GM12801 (cell line): ENCODE results near the gene FKBP9.

Experiments
- TF ChIP-seq, protein P1 (sequence below): IDR thresholded peaks from one replicate; pipeline ENCODE4 v1.5.1; 2011; ENCODE audit warnings: control low read depth; ENCODE audit not compliant: insufficient read length; ENCODE audit errors: extremely low read depth

FKBP9 gene

DNA sequence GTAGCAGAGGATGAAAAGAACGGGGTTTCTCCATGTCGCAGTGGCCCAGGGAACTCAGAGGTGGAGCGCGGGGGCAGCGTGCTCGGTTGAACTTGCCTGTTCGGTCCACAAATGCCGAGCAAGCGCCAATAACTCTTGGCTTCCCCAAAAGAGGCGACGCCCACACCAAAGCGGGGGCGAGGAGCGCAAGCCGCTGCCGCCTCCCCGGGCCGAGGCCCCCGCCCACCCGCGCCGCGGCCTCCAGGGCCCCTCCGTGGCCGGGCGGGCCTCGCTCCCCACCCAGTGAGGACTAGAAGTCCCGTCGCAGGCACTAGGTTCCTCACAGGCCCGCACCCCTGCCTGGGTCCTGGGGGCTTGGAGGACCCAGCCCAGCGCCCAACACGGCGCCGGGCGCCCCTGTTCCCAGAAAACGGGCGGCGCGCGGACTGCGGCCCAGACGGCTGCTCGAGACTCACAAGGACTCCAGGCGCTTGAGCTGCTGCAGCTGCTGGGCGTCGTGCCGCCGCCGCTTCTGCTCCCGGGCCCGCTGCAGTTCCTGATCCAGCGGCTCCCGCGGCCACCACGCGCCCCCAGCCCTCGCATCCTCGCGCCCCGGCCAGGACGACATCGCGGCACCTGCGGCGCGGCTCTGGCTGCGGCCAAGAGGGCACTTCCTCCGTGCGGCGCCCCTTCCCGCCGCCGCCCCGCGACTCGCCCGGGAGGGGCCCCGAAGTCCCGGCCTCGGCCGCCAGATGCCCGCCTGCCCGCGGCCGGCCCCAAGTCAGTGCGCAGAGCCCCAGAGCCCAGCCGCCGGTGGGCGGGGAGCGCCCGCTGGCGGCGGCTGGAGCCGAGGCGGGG lies 14.6 kb upstream of the FKBP9 start:
- TF ChIP-seq, protein P1, sequence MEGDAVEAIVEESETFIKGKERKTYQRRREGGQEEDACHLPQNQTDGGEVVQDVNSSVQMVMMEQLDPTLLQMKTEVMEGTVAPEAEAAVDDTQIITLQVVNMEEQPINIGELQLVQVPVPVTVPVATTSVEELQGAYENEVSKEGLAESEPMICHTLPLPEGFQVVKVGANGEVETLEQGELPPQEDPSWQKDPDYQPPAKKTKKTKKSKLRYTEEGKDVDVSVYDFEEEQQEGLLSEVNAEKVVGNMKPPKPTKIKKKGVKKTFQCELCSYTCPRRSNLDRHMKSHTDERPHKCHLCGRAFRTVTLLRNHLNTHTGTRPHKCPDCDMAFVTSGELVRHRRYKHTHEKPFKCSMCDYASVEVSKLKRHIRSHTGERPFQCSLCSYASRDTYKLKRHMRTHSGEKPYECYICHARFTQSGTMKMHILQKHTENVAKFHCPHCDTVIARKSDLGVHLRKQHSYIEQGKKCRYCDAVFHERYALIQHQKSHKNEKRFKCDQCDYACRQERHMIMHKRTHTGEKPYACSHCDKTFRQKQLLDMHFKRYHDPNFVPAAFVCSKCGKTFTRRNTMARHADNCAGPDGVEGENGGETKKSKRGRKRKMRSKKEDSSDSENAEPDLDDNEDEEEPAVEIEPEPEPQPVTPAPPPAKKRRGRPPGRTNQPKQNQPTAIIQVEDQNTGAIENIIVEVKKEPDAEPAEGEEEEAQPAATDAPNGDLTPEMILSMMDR, result no peak

DNA sequence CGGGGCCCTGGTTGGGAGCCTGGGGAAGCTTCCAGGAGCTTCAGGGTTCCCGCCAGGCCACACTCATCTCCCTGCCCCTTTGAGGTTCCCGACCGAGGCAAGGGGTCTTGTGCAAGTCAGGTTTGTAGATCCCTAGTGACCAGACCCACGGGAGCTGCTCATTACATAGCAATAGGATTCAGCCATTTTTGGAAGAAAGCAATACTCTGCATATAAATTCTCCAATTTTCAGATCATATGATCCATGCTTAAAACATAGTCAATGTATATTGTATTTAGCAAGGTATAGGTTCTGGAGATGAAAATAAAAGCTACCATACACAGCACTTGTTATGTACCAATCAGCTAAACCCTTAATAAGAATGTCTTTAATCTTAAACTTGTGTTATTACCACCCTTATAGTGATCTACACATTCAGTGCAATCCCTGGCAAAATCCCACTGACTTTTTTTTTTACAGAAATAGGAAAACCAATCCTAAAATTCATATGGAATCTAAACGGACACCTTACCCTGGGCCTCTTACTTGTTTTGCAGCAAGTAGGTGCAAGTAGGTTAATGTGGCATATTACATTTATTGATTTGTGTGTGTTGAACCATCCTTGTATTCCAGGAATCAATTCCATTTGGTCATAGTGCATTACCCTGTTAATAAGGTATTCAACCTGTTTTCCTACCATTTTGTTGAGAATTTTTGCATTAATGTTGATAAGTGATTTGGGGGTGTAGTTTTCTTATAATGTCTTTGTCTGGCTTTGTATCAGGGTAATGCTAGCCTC lies 13.8 kb upstream of the FKBP9 start:
- TF ChIP-seq, protein P1, result no peak

DNA sequence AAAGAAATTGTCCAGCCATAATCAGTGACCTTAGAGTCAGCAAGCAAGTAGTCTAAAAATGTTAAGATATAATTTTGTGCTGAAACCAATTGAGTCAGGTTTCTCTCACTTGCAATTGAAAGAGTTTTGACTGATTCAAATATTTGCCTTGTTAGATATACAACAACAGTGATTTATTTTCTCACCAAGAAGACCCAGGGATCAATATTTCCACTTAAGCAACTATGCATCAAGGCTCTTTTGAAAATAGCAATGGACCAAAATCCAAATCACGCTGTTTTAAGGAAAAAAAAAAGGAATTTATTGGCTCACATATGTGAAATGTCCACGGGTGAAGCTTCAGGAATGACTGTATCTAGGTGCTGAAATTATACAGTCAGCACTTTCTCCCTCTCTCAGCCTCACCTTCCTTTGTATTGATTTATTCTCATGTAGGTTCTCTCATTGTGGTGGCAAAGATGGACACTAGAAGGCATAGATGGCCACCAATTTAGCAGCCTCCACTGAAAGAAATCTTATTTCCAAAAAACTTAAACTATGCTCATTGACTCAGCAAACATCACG lies 9.7 kb upstream of the FKBP9 start:
- TF ChIP-seq, protein P1, result no peak

DNA sequence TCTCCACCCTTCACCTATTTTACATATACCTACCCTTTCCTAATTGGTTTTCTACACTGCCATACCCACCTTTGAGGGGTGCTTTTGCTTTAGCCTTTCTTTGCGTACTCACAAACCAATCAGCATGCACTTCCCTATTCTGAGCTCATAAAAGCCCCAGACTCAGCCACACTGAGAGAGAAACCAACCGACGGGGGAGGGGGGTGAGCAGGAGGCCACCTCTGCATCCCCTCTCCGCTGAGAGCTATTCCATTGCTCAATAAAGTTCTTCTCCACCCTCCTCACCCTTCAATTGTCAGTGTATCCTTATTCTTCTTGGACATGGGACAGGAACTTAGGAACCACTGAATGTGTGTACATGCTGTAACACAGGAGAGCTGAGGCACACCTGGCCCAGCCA lies 9.0 kb upstream of the FKBP9 start:
- TF ChIP-seq, protein P1, result no peak

DNA sequence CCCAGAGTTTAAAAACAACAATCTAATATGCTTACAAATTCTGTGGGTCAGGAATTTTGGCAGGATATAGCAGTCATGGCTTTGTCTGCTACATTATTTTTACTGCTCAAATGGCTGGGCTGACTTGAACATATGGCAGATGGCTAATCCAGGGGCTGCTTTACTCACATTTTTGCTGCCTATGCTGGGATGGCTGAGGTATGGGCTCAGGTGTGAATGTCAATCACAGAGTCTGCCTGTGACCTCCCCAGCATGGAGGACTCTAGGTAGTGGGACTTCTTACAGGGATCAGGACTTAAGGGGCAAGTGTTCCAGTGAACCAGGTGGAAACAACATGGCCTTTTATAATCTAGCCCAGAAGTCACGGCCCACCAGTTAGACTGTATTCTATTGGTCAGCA lies 4.4 kb upstream of the FKBP9 start:
- TF ChIP-seq, protein P1, result no peak

DNA sequence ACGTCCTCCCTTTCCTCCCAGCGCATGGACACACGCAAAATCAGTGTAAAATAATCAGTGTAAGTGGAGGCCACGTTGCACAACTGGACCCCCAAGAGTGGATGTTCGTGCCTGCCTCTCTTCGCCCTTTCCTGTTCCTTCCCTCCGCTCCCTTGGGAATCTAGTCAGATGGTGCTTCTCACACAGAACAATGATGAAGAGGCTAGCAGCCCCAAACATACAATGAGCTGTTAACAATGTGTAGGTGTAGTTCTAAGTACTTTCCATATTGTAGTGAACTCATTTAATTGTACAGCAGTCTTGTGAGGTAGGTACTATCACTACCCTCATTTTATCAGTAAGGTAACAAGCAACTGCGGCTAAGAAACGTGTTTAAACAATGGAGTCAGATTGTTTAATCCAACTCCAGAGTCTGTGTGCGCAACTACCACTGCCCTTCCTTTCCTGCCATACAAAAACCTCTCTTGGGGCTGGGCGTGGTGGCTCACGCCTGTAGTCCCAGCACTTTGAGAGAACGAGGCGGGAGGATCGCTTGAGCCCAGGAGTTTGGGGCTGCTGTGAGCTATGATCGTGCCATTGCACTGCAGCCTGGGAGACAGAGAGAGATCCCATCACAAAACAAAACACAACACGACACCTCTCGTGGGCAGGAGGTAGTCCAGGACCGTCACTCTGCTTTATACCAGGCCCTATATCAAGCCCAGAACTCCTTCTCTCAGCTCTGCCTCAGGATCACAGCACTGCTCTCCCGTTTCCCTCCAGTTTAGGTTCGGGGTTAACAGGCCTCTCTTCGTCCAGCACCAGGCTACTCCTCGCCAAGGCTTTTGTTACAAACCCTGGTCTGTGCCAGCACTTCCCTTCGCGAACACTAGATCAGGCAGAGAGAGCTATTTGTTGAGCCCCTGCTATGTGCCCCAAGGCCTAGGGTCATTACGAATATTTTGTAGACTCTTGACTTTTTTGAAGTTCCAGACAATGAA lies 1.1 kb downstream of the FKBP9 start:
- TF ChIP-seq, protein P1, result no peak

DNA sequence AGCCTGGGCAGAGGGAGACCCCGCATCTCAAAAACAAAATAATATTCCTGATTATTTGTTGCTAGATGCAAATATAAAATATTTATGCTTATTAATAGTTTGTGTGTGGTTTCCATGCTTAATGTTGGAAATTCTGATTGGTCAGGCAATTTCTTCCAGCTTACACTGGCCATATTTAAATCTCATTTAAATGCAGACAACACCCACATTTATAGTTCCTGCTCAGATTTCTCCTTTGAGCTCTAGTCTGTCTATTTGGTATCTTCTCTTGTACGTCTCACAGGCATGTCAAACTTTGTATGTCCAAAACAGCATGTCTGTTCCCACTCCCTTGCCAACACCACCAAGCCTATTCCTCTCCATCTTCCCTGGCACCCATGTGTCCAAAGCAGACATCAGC lies 52.5 kb downstream of the FKBP9 start:
- TF ChIP-seq, protein P1, result no peak
